Activated B cell treated with CpG ODN at 0.5 μM for 24 hours (primary cell): ENCODE data around the gene DNAJC13. TPM values are rescaled to one million over a fixed set of nuclear protein-coding genes. Genes with fewer than 3 reads are reported as not detected.
A peak's percentile ranks its signal among the peaks of the same experiment; 100 is the strongest.
"Not testable (repeated sequence)": the region's sequence is repeated elsewhere in the genome, so short reads cannot be mapped to it uniquely, and the experiment has no call there.

Experiments used
- ATAC-seq: fragments of 200-7000 bp; cut with Tn5 transposase; one replicate; pipeline ENCODE4 v1.10.0; 2021; ENCODE audit warnings: low read depth, mild to moderate bottlenecking, moderate library complexity
- CTCF ChIA-PET: fragments of 350-600 bp; sonication (Branson Sonifier 250); formaldehyde crosslinking; loops from one replicate; lab custom pipeline; 2021; ENCODE audit warnings: antibody characterized with exemption; lab: Charles Lee
- POLR2A ChIA-PET: fragments of 350-600 bp; sonication (Branson Sonifier 250); formaldehyde crosslinking; loops from one replicate; lab custom pipeline; 2021; ENCODE audit warnings: antibody characterized with exemption; lab: Charles Lee
- DNase-seq: peaks from one replicate; pipeline ENCODE4 v3.0.0; 2022
- H3K27ac Mint-ChIP-seq: one replicate; pipeline ENCODE4 v1.8.0; 2020; ENCODE audit warnings: mixed read lengths
- H3K27me3 Mint-ChIP-seq: one replicate; pipeline ENCODE4 v1.8.0; 2021; ENCODE audit warnings: mixed read lengths
- H3K36me3 Mint-ChIP-seq: one replicate; pipeline ENCODE4 v1.8.0; 2021; ENCODE audit warnings: low read depth, mixed read lengths
- H3K4me1 Mint-ChIP-seq: one replicate; pipeline ENCODE4 v1.8.0; 2021; ENCODE audit warnings: mixed read lengths
- H3K4me3 Mint-ChIP-seq: one replicate; pipeline ENCODE4 v1.8.0; 2020; ENCODE audit warnings: mild to moderate bottlenecking, mixed read lengths
- H3K9me3 Mint-ChIP-seq: one replicate; pipeline ENCODE4 v1.8.0; 2020; ENCODE audit warnings: mixed read lengths
- CTCF ChIP-seq: fragments of 200-600 bp; IDR thresholded peaks from one replicate; pipeline ENCODE4 v1.8.0; 2022; ENCODE audit warnings: antibody characterized with exemption, mild to moderate bottlenecking
- intact Hi-C: fragments of 100-400 bp; cut with micrococcal nuclease; formaldehyde crosslinking; loops from one replicate; pipeline ENCODE4 v1.15.1; 2024
- total RNA-seq: library from RNA; stranded (reverse); gene quantifications from 2 replicates; pipeline ENCODE4 v1.2.3, GENCODE V29; 2022

The DNAJC13 gene
- total RNA-seq, 1 donor from 2014 or later, result 39.8 TPM

- Mint-ChIP-seq H3K4me3 (no peak overlapping the region), H3K9me3 (no peaks in the 10 kb centered on the region), H3K27me3 (no peaks in the 10 kb centered on the region), H3K4me1 (no peaks in the 10 kb centered on the region), H3K36me3 (no peaks in the 10 kb centered on the region), H3K27ac (no peak overlapping the region)
- no peak for DNase-seq
- ChIA-PET CTCF (interaction anchor here (1.2 to 5.0 kb wide), 2 partner anchors 10 to 46 kb away, joined by 4 to 26 read pairs; no protein-coding TSS in a partner anchor), POLR2A (no interaction called here)
- no peak for ATAC-seq
- no peak for TF ChIP-seq CTCF
- intact Hi-C loops, result loop anchor here (5.0 to 10.0 kb wide), 2 partner anchors 361 to 1639 kb away; partner anchors contain the start of gene CPNE4
Observed at GRCh38 chr3:132396255-132396654, 21.0 kb upstream of the DNAJC13 start.

GRCh38 chr3:132396776-132397175 is 20.5 kb upstream of the DNAJC13 start:
- H3K4me1 Mint-ChIP-seq, H3K4me3 Mint-ChIP-seq, H3K27me3 Mint-ChIP-seq, H3K27ac Mint-ChIP-seq, H3K9me3 Mint-ChIP-seq, POLR2A ChIA-PET, ATAC-seq, H3K36me3 Mint-ChIP-seq, DNase-seq: not testable (repeated sequence)
- intact Hi-C loops, result loop anchor here (5.0 to 10.0 kb wide), 2 partner anchors 362 to 1639 kb away; partner anchors contain the start of gene CPNE4
- CTCF ChIA-PET, result interaction anchor here (1.2 to 5.0 kb wide), 4 partner anchors 9 to 603 kb away, joined by 4 to 26 read pairs (median 8); no protein-coding TSS in a partner anchor

GRCh38 chr3:132399054-132399929 is 18.0 kb upstream of the DNAJC13 start:
- Mint-ChIP-seq H3K27me3 (no peaks in the 10 kb centered on the region), H3K4me1 (no peaks in the 10 kb centered on the region), H3K36me3 (no peaks in the 10 kb centered on the region), H3K4me3 (no peak overlapping the region), H3K9me3 (no peaks in the 10 kb centered on the region), H3K27ac (no peak overlapping the region)
- DNase-seq (no peak), ATAC-seq (no peak)
- no peak for TF ChIP-seq CTCF
- ChIA-PET CTCF (interaction anchor here (0.9 to 5.0 kb wide), 6 partner anchors 18 to 1366 kb away, joined by 3 to 26 read pairs (median 4); no protein-coding TSS in a partner anchor), POLR2A (no interaction called here)
- intact Hi-C loops, result loop anchor here (1.0 to 10.0 kb wide), 5 partner anchors 47 to 1642 kb away; partner anchors contain the start of gene CPNE4

- H3K4me1 Mint-ChIP-seq, result peaks cover 8% of the 10 kb centered on the region
- DNase-seq (no peak), ATAC-seq (peak; percentile 28)
- POLR2A ChIA-PET, result interaction anchor here (1.2 kb wide), 1 partner anchor 16 kb away, joined by 3 read pairs; the partner anchor contains the start of gene DNAJC13
- no peak overlapping the region for H3K27ac Mint-ChIP-seq
- H3K9me3 Mint-ChIP-seq, result no peaks in the 10 kb centered on the region
- no peaks in the 10 kb centered on the region for H3K27me3 Mint-ChIP-seq
- no peak overlapping the region for H3K4me3 Mint-ChIP-seq
- intact Hi-C loops, result no loop called here
- no peak for TF ChIP-seq CTCF
- no peaks in the 10 kb centered on the region for H3K36me3 Mint-ChIP-seq
- CTCF ChIA-PET, result no interaction called here
Observed at GRCh38 chr3:132401255-132401654, 16.0 kb upstream of the DNAJC13 start.

- ChIA-PET CTCF (no interaction called here), POLR2A (interaction anchor here (3.9 kb wide), 1 partner anchor 13 kb away, joined by 20 read pairs; the partner anchor contains the start of gene DNAJC13)
- TF ChIP-seq CTCF, result no peak
- intact Hi-C loops, result no loop called here
- H3K27me3 Mint-ChIP-seq, result no peaks in the 10 kb centered on the region
- H3K4me1 Mint-ChIP-seq, result peaks cover 21% of the 10 kb centered on the region
- H3K36me3 Mint-ChIP-seq, result no peaks in the 10 kb centered on the region
- DNase-seq (no peak), ATAC-seq (no peak)
- no peaks in the 10 kb centered on the region for H3K9me3 Mint-ChIP-seq
- no peak overlapping the region for H3K27ac Mint-ChIP-seq
- no peak overlapping the region for H3K4me3 Mint-ChIP-seq
Observed at GRCh38 chr3:132404276-132404675, 13.0 kb upstream of the DNAJC13 start.
